Panc1 (cell line): ENCODE measurements around the gene DTNB. TPM values are rescaled to one million over a fixed set of nuclear protein-coding genes. Genes with fewer than 3 reads are reported as not detected.
A peak's percentile ranks its signal among the peaks of the same experiment; 100 is the strongest.

Source experiments
- ATAC-seq: fragments of 200-7000 bp; cut with Tn5 transposase; 2 replicates; pipeline ENCODE4 v1.9.1; 2020; ENCODE audit warnings: mild to moderate bottlenecking, moderate library complexity
- BruUV-seq: library from RNA; stranded (reverse); fragments of 400-500 nt; replicated peaks from 2 replicates; lab custom pipeline; 2021; lab: Mats Ljungman, UMichigan
- CTCF ChIA-PET: fragments of 300-600 bp; sonication (Branson Sonifier 250); formaldehyde crosslinking; loops from one replicate; lab custom pipeline; 2022; ENCODE audit warnings: antibody characterized with exemption; lab: Charles Lee
- POLR2A ChIA-PET: fragments of 300-600 bp; sonication (Branson Sonifier 250); formaldehyde crosslinking; loops from one replicate; lab custom pipeline; 2022; ENCODE audit warnings: antibody characterized with exemption; lab: Charles Lee
- DNase-seq: peaks from one replicate; pipeline ENCODE4 v3.0.0-alpha.2; 2010; ENCODE audit warnings: low read depth, low spot score
- H3K27ac ChIP-seq: 2 replicates; pipeline ENCODE4 v1.5.1; 2011; ENCODE audit warnings: mild to moderate bottlenecking, low read length, inconsistent platforms
- H3K27me3 ChIP-seq: fragments of 200-500 bp; sonication (Bioruptor generic); 2 replicates; pipeline ENCODE4 v1.6.0; 2014; ENCODE audit warnings: low read length, inconsistent platforms; ENCODE audit not compliant: control insufficient read depth, insufficient read depth
- H3K36me3 ChIP-seq: fragments of 200-500 bp; sonication (Bioruptor generic); 2 replicates; pipeline ENCODE4 v1.5.1; 2014; ENCODE audit warnings: inconsistent platforms, mild to moderate bottlenecking, low read length, moderate library complexity; ENCODE audit not compliant: control insufficient read depth, insufficient read depth
- H3K4me1 ChIP-seq: 2 replicates; pipeline ENCODE4 v1.5.1; 2011; ENCODE audit warnings: inconsistent platforms, mild to moderate bottlenecking, low read length, moderate library complexity; ENCODE audit not compliant: control insufficient read depth, insufficient read depth
- H3K4me3 ChIP-seq, 2 experiments: 2 replicates each; pipeline ENCODE4 v1.5.1; 2011 to 2012; ENCODE audit warnings: low read depth in 2 of 2, low read length in 2 of 2, mild to moderate bottlenecking in 2 of 2, inconsistent platforms in 1 of 2, moderate library complexity in 1 of 2
- H3K9me3 ChIP-seq: fragments of 200-500 bp; sonication (Bioruptor generic); 2 replicates; pipeline ENCODE4 v1.5.1; 2014; ENCODE audit warnings: low read depth, mild to moderate bottlenecking, inconsistent platforms, low read length, moderate library complexity; ENCODE audit not compliant: control insufficient read depth, insufficient read depth
- POLR2AphosphoS5 ChIP-seq: IDR thresholded peaks from 2 replicates; pipeline ENCODE4 v1.6.1; 2012; ENCODE audit warnings: mild to moderate bottlenecking, low read depth, low read length, moderate library complexity
- SIN3A ChIP-seq: IDR thresholded peaks from 2 replicates; pipeline ENCODE4 v1.6.1; 2012; ENCODE audit warnings: low read depth, mild to moderate bottlenecking, low read length, moderate library complexity, borderline replicate concordance; ENCODE audit not compliant: insufficient read depth
- TCF7L2 ChIP-seq: IDR thresholded peaks from 2 replicates; pipeline ENCODE4 v1.6.1; 2011; ENCODE audit warnings: mild to moderate bottlenecking, low read depth, low read length, inconsistent platforms
- in situ Hi-C: cut with HindIII; loops from 2 replicates; pipeline ENCODE4 v1.10.0; 2016; ENCODE audit warnings: low sequenced_read_pairs, low pct_unique_long_range_greater_than_20kb
- intact Hi-C: fragments of 100-400 bp; cut with micrococcal nuclease; formaldehyde crosslinking; loops from one replicate; pipeline ENCODE4 v1.10.0; 2022; ENCODE audit not compliant: unreplicated experiment
- total RNA-seq: library from RNA; stranded (reverse); gene quantifications from one replicate; pipeline ENCODE4 v1.2.1, GENCODE V29; 2021; ENCODE audit not compliant: unreplicated experiment
- TF ChIP-seq, protein P1 (sequence below), 2 experiments: IDR thresholded peaks; 2 replicates each; pipeline ENCODE4 v1.6.1; 2011 to 2012; ENCODE audit warnings: low read depth in 2 of 2, control low read depth in 1 of 2, low read length in 1 of 2, mild to moderate bottlenecking in 1 of 2, moderate library complexity in 1 of 2; ENCODE audit not compliant: insufficient read depth in 1 of 2
- TF ChIP-seq, protein P2 (sequence below): fragments of 450-650 bp; IDR thresholded peaks from 2 replicates; pipeline ENCODE4 v1.5.1; 2017; ENCODE audit warnings: mild to moderate bottlenecking

The DTNB gene
- total RNA-seq, 1 experiment from 2014 or later, result 37.8 TPM

DNA sequence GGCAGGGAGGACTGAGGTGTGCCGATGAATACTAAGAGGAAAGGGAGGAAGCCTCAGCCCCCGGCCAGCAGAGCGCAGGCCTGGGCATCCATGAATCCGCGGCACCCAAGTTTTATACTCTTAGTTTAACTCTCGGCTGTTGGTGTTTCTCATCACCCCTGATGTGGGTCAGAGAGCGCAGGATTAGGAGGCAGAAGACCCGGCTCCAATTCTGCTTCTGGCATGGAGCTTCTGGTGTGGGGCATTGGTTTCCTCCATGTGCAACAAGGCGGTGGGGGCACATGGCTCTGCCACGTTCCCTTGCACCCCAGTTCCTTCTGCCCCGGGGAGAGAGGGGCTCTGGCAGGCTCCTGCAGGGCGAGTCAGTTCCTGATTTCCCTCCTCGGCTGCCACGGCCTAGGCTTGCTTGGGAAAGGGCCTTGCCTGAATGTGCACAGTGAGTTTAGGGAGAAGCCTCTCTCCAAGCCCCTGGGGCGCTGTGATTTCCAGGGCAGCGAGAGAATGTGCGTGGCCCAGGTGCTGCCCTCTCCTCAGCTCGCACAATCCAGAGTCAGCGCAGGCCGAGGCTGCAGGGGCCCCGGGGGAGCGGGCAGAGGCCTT is 295.5 kb downstream of the DTNB start (continued):
- TF ChIP-seq SIN3A, result no peak

DNA sequence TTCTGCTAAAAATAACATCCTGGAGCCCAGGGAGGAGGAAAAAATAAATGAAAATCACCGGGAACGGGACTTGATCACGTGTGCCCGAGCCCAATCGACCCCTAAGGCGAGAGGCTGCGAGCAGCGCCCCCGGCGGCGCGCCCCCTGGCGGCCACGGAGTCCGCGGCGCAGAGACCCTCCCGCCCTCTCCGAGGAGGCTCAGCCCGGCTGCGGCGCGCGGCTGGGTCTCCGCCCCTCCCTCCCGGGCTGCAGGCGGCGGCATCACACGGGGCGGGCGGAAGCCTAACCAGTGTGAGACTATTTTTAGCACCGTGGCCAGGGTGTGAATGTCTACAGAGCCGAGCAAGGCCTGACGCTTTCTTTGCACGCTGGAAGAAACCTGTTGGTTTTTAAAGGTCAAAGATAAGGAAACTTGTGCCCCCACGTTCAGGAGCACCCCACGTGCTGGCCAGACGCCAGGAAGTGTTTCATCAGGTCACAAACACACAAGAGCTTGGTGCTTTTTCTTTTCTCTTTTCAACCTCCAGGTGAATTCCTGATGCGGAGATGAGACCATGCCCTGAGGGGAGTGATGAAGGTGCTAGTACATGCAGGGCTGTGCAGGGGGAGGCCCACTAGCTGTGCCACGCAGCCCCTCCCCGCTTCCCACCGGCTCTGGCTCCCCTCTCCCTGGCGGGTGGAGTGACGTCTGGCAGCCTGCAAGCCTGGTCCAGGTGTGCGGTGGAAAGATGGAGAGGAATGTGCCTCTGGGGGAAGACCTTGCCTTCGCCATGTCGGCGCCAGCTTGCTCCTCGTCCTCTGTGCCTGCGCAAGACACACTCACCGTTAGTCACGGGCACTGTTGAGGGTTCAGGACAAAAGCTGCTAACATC is 296.4 kb downstream of the DTNB start:
- intact Hi-C loops, result no loop called here
- peak; percentile 94 for ATAC-seq

More for the DNA sequence above, 296.4 kb downstream of the DTNB start:
- in situ Hi-C loops, result no loop called here
- H3K4me1 ChIP-seq, result no peaks in the 10 kb centered on the region; the same call in 1 of the 2 replicates
- H3K9me3 ChIP-seq, result no peaks in the 10 kb centered on the region
- H3K4me3 ChIP-seq, result peak overlapping the region; percentile 24 to 41
- TF ChIP-seq, protein P1, sequence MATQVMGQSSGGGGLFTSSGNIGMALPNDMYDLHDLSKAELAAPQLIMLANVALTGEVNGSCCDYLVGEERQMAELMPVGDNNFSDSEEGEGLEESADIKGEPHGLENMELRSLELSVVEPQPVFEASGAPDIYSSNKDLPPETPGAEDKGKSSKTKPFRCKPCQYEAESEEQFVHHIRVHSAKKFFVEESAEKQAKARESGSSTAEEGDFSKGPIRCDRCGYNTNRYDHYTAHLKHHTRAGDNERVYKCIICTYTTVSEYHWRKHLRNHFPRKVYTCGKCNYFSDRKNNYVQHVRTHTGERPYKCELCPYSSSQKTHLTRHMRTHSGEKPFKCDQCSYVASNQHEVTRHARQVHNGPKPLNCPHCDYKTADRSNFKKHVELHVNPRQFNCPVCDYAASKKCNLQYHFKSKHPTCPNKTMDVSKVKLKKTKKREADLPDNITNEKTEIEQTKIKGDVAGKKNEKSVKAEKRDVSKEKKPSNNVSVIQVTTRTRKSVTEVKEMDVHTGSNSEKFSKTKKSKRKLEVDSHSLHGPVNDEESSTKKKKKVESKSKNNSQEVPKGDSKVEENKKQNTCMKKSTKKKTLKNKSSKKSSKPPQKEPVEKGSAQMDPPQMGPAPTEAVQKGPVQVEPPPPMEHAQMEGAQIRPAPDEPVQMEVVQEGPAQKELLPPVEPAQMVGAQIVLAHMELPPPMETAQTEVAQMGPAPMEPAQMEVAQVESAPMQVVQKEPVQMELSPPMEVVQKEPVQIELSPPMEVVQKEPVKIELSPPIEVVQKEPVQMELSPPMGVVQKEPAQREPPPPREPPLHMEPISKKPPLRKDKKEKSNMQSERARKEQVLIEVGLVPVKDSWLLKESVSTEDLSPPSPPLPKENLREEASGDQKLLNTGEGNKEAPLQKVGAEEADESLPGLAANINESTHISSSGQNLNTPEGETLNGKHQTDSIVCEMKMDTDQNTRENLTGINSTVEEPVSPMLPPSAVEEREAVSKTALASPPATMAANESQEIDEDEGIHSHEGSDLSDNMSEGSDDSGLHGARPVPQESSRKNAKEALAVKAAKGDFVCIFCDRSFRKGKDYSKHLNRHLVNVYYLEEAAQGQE (IDR thresholded peaks at IDR 0.05; ENCODE audit: insufficient read depth in 1 of 2, low read depth in 2 of 2, low read length in 1 of 2), result no peak
- no peak for TF ChIP-seq SIN3A
- peak; percentile 63 for TF ChIP-seq TCF7L2
- peak; percentile 57 for TF ChIP-seq POLR2AphosphoS5
- TF ChIP-seq, protein P2, sequence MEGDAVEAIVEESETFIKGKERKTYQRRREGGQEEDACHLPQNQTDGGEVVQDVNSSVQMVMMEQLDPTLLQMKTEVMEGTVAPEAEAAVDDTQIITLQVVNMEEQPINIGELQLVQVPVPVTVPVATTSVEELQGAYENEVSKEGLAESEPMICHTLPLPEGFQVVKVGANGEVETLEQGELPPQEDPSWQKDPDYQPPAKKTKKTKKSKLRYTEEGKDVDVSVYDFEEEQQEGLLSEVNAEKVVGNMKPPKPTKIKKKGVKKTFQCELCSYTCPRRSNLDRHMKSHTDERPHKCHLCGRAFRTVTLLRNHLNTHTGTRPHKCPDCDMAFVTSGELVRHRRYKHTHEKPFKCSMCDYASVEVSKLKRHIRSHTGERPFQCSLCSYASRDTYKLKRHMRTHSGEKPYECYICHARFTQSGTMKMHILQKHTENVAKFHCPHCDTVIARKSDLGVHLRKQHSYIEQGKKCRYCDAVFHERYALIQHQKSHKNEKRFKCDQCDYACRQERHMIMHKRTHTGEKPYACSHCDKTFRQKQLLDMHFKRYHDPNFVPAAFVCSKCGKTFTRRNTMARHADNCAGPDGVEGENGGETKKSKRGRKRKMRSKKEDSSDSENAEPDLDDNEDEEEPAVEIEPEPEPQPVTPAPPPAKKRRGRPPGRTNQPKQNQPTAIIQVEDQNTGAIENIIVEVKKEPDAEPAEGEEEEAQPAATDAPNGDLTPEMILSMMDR, result peak; percentile 99
- no peak overlapping the region for H3K27ac ChIP-seq
- no peaks in the 10 kb centered on the region for H3K27me3 ChIP-seq
- ChIA-PET POLR2A (no interaction called here), CTCF (interaction anchor here (0.5 to 1.6 kb wide), 4 partner anchors 15 to 700 kb away, joined by 3 to 13 read pairs (median 3); no protein-coding TSS in a partner anchor)
- DNase-seq, result peak; percentile 39
- BruUV-seq, result no TSS peak
- H3K36me3 ChIP-seq, result no peaks in the 10 kb centered on the region
